SK-N-SH (cell line): Measurements from ENCODE around the gene LAMTOR4. TPM values are rescaled to one million over a fixed set of nuclear protein-coding genes. Genes with fewer than 3 reads are reported as not detected.
"Not testable (repeated sequence)": the region's sequence is repeated elsewhere in the genome, so short reads cannot be mapped to it uniquely, and the experiment has no call there.

Experiments used
- CTCF ChIA-PET: fragments of 300-600, 350-600 bp; formaldehyde crosslinking; extraction: SDS; loops from one replicate; lab custom pipeline; 2021; lab: Yijun Ruan, JAX
- POLR2A ChIA-PET: fragments of 350-600 bp; sonication (Branson Sonifier 250); formaldehyde crosslinking; extraction: SDS; loops from one replicate; lab custom pipeline; 2020; ENCODE audit warnings: antibody characterized with exemption, inconsistent platforms; lab: Yijun Ruan, JAX
- DNase-seq: peaks from one replicate; pipeline ENCODE4 v3.0.0; 2012
- H2AFZ ChIP-seq: fragments of 200-600 bp; sonication (generic); 2 replicates; pipeline ENCODE4 v1.8.1; 2016; ENCODE audit warnings: antibody characterized with exemption, mild to moderate bottlenecking, low read depth
- H3F3A ChIP-seq: fragments of 200-600 bp; sonication (generic); replicated peaks from 2 replicates; pipeline ENCODE3; 2016; ENCODE audit warnings: antibody characterized with exemption, mild to moderate bottlenecking; ENCODE audit not compliant: insufficient read depth
- H3K27ac ChIP-seq, 2 experiments: fragments of 200-500 bp in 1 of 2; fragments of 200-600 bp in 1 of 2; sonication (Bioruptor generic) in 1 of 2; sonication (generic), shearing (Covaris generic) in 1 of 2; 2 replicates each; pipeline versions ENCODE4 v1.5.1 to v1.6.1; 2014 to 2016; ENCODE audit warnings: low read depth in 2 of 2, inconsistent platforms in 1 of 2, low read length in 1 of 2, mild to moderate bottlenecking in 1 of 2, mixed read lengths in 1 of 2
- H3K27me3 ChIP-seq: fragments of 200-600 bp; sonication (generic), shearing (Covaris generic); 2 replicates; pipeline ENCODE4 v1.6.1; 2016; ENCODE audit warnings: mixed run types; ENCODE audit not compliant: insufficient read depth
- H3K36me3 ChIP-seq, 2 experiments: fragments of 200-500 bp in 1 of 2; fragments of 200-600 bp in 1 of 2; sonication (Bioruptor generic) in 1 of 2; sonication (generic) in 1 of 2; replicated peaks in 1 of 2; 2 replicates each; pipeline versions ENCODE3 to v1.5.1; 2014 to 2016; ENCODE audit warnings: low read length in 1 of 2, mild to moderate bottlenecking in 1 of 2; ENCODE audit not compliant: insufficient read depth in 2 of 2, control insufficient read depth in 1 of 2
- H3K4me1 ChIP-seq, 2 experiments: fragments of 200-500 bp in 1 of 2; fragments of 200-600 bp in 1 of 2; sonication (Bioruptor generic) in 1 of 2; sonication (generic), shearing (Covaris generic) in 1 of 2; 2 replicates each; pipeline versions ENCODE4 v1.5.1 to v1.6.1; 2014 to 2016; ENCODE audit warnings: low read depth in 1 of 2, low read length in 1 of 2, mixed run types in 1 of 2; ENCODE audit not compliant: insufficient read depth in 2 of 2, control insufficient read depth in 1 of 2
- H3K4me2 ChIP-seq: fragments of 200-600 bp; sonication (generic), shearing (Covaris generic); 2 replicates; pipeline ENCODE4 v1.6.1; 2017; ENCODE audit warnings: mixed run types
- H3K4me3 ChIP-seq, 2 experiments: fragments of 200-500 bp in 1 of 2; fragments of 200-600 bp in 1 of 2; sonication (Bioruptor generic) in 1 of 2; sonication (generic), shearing (Covaris generic) in 1 of 2; 2 replicates each; pipeline versions ENCODE4 v1.5.1 to v1.8.1; 2014 to 2016; ENCODE audit warnings: low read depth in 2 of 2, inconsistent platforms in 1 of 2, low read length in 1 of 2, mild to moderate bottlenecking in 1 of 2, mixed read lengths in 1 of 2, moderate library complexity in 1 of 2
- H3K79me2 ChIP-seq: fragments of 200-600 bp; sonication (generic); 2 replicates; pipeline ENCODE4 v1.8.1; 2017; ENCODE audit warnings: mild to moderate bottlenecking; ENCODE audit not compliant: insufficient read depth
- H3K9ac ChIP-seq: fragments of 200-600 bp; sonication (generic); 2 replicates; pipeline ENCODE4 v1.6.1; 2017; ENCODE audit warnings: mixed run types
- H3K9me2 ChIP-seq: fragments of 200-600 bp; sonication (generic); 2 replicates; pipeline ENCODE4 v1.6.1; 2017; ENCODE audit warnings: mixed run types
- H3K9me3 ChIP-seq: fragments of 200-600 bp; sonication (generic); 2 replicates; pipeline ENCODE4 v1.6.1; 2017; ENCODE audit warnings: mixed run types, mild to moderate bottlenecking, moderate library complexity
- H4K20me1 ChIP-seq: fragments of 200-600 bp; sonication (generic); 2 replicates; pipeline ENCODE4 v1.6.1; 2017; ENCODE audit warnings: mild to moderate bottlenecking, mixed run types; ENCODE audit not compliant: insufficient read depth
- CHD2 ChIP-seq: fragments of 150-350 bp; IDR thresholded peaks from 2 replicates; pipeline ENCODE4 v1.6.1; 2018; ENCODE audit warnings: low read length; ENCODE audit not compliant: partially characterized antibody
- ELF1 ChIP-seq: IDR thresholded peaks from 2 replicates; pipeline ENCODE4 v1.4.0; 2012
- EP300 ChIP-seq, 2 experiments: IDR thresholded peaks; 2 replicates each; pipeline versions ENCODE4 v1.4.0 to v1.6.1; 2012; ENCODE audit warnings: borderline replicate concordance in 1 of 2, low read depth in 1 of 2, low read length in 1 of 2
- EZH2phosphoT487 ChIP-seq: fragments of 200-600 bp; sonication (generic); IDR thresholded peaks from 2 replicates; pipeline ENCODE4 v1.6.1; 2017; ENCODE audit warnings: low read depth, mixed run types, mild to moderate bottlenecking, antibody characterized with exemption, moderate library complexity, borderline replicate concordance
- FOSL2 ChIP-seq: IDR thresholded peaks from 2 replicates; pipeline ENCODE4 v1.4.0; 2012; ENCODE audit warnings: low read depth, mild to moderate bottlenecking, moderate library complexity, borderline replicate concordance
- FOXJ3 ChIP-seq: sonication (generic); formaldehyde crosslinking; IDR thresholded peaks from 2 replicates; pipeline ENCODE4 v1.5.1; 2020; ENCODE audit warnings: mild to moderate bottlenecking, missing genetic modification reagents
- FOXM1 ChIP-seq: IDR thresholded peaks from 2 replicates; pipeline ENCODE4 v1.4.0; 2012; ENCODE audit warnings: low read depth, mild to moderate bottlenecking
- GABPA ChIP-seq: IDR thresholded peaks from 2 replicates; pipeline ENCODE4 v1.4.0; 2012; ENCODE audit warnings: low read depth, mild to moderate bottlenecking
- GATA2 ChIP-seq: sonication (generic); formaldehyde crosslinking; IDR thresholded peaks from 2 replicates; pipeline ENCODE4 v1.5.0; 2020; ENCODE audit warnings: mild to moderate bottlenecking, missing genetic modification reagents
- MEF2A ChIP-seq: IDR thresholded peaks from 2 replicates; pipeline ENCODE4 v1.4.0; 2012; ENCODE audit warnings: low read depth, borderline replicate concordance
- NRF1 ChIP-seq: IDR thresholded peaks from 2 replicates; pipeline ENCODE4 v1.6.1; 2012; ENCODE audit warnings: low read depth, mild to moderate bottlenecking, low read length
- RAD21 ChIP-seq: IDR thresholded peaks from 2 replicates; pipeline ENCODE4 v1.6.1; 2012; ENCODE audit warnings: mild to moderate bottlenecking, low read length
- RCOR1 ChIP-seq: fragments of 150-350 bp; IDR thresholded peaks from 2 replicates; pipeline ENCODE4 v1.6.1; 2017; ENCODE audit warnings: antibody characterized with exemption, low read length
- RFX5 ChIP-seq: IDR thresholded peaks from 2 replicates; pipeline ENCODE4 v1.6.1; 2012; ENCODE audit warnings: mild to moderate bottlenecking, improper control_type of control experiment, low read length
- RXRA ChIP-seq: IDR thresholded peaks from 2 replicates; pipeline ENCODE4 v1.4.0; 2012; ENCODE audit warnings: low read depth, mild to moderate bottlenecking, borderline replicate concordance
- SIN3A ChIP-seq: IDR thresholded peaks from 2 replicates; pipeline ENCODE4 v1.6.1; 2012; ENCODE audit warnings: low read depth, mild to moderate bottlenecking, low read length, moderate library complexity, borderline replicate concordance
- SMC3 ChIP-seq: IDR thresholded peaks from 2 replicates; pipeline ENCODE4 v1.6.1; 2012; ENCODE audit warnings: low read depth, low read length, improper control_type of control experiment
- TAF1 ChIP-seq: IDR thresholded peaks from 2 replicates; pipeline ENCODE4 v1.6.1; 2012; ENCODE audit warnings: low read depth, mild to moderate bottlenecking, low read length, moderate library complexity, borderline replicate concordance
- TCF12 ChIP-seq: IDR thresholded peaks from 2 replicates; pipeline ENCODE4 v1.4.0; 2012
- TEAD4 ChIP-seq: IDR thresholded peaks from 2 replicates; pipeline ENCODE4 v1.4.0; 2012; ENCODE audit warnings: mild to moderate bottlenecking, borderline replicate concordance; ENCODE audit not compliant: insufficient read depth
- WGBS: methylation state at CpG from one replicate; pipeline ENCODE4 v1.1.6; 2017; ENCODE audit warnings: low lambda C conversion rate; 5-methylcytosine and 5-hydroxymethylcytosine counted together
- polyA plus RNA-seq, 3 experiments: library from polyadenylated mRNA; depleted of rRNA; stranded (reverse); fragments of >200 nt; gene quantifications; 2 replicates each; pipeline ENCODE4 v1.2.3, GENCODE V29; 2012
- TF ChIP-seq, protein P1 (sequence below): IDR thresholded peaks from 2 replicates; pipeline ENCODE4 v1.4.0; 2012; ENCODE audit warnings: low read depth
- TF ChIP-seq, protein P2 (sequence below): IDR thresholded peaks from 2 replicates; pipeline ENCODE4 v1.4.0; 2012; ENCODE audit warnings: low read depth, borderline replicate concordance

LAMTOR4 gene
- polyA plus RNA-seq, 1 of the 3 experiments (the other 2 are of a cell fraction), result 630 TPM

DNA sequence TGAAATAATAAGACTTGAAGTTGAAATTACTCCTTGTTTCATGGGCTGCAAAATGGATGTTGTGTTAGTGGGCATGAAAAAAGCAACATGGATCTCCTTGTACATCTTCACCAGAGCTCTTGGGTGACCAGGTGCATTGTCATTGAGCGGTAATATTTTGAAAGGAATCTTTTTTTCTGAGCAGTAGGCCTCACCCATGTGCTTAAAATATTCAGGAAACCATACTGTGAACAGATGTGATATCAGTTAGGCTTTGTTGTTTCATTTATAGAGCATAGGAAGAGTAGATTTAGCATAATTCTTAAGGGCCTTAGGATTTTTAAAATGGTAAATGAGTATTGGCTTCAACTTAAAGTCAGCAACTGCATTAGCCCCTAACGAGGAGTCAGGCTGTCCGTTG, 44.3 kb downstream of the LAMTOR4 start:
- no peak overlapping the region for H3K9ac ChIP-seq
- CTCF ChIA-PET, result interaction anchor here (4.7 kb wide), 1 partner anchor 61 kb away, joined by 18 read pairs; no protein-coding TSS in a partner anchor
- TF ChIP-seq GATA2 (no peak), GABPA (no peak), ELF1 (no peak)
- no peaks in the 10 kb centered on the region for H4K20me1 ChIP-seq
- no peak overlapping the region for H2AFZ ChIP-seq
- 74% methylated on average over 3 of the region's 3 CpGs for WGBS
- no peaks in the 10 kb centered on the region for H3K79me2 ChIP-seq
- H3K27me3 ChIP-seq, result no peaks in the 10 kb centered on the region
- peaks cover 4% of the 10 kb centered on the region for H3F3A ChIP-seq
- H3K9me2 ChIP-seq, result no peaks in the 10 kb centered on the region
- no peak overlapping the region for H3K4me2 ChIP-seq
- no peak for DNase-seq
- peaks cover 0 to 6% of the 10 kb centered on the region in 2 experiments; a peak in 1 of 4 replicates for H3K4me1 ChIP-seq
- H3K36me3 ChIP-seq, result no peaks in the 10 kb centered on the region
- H3K27ac ChIP-seq, result no peak overlapping the region
- H3K4me3 ChIP-seq, result no peak overlapping the region
- POLR2A ChIA-PET, result no interaction called here
- H3K9me3 ChIP-seq, result no peaks in the 10 kb centered on the region

DNA sequence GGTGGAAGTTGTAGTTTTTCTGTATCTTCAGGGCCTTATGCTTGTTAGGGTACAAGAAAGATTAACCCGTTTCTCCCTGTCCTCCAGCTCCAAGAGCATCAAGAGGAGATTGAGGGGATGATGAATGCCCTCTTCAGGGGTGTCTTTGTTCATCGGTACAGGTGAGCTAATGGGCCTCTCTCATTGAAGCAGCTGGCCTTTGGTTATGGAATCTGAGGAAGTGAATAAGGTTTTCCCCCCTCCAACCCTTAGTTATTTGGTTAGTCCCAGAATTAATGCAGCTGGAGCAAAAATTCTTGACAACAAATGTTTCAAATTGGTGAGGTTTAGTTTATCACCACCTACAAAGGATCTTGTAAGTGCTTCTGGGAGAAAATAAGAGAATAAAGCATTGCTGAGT, 46.5 kb downstream of the LAMTOR4 start:
- Histone ChIP-seq H2AFZ (no peak overlapping the region), H3K79me2 (no peaks in the 10 kb centered on the region), H3K4me3 (no peak overlapping the region), H3K9me2 (no peaks in the 10 kb centered on the region), H3K27me3 (no peaks in the 10 kb centered on the region; the same call in 1 of the 2 replicates), H3K27ac (no peak overlapping the region), H3K9ac (no peak overlapping the region), H3K9me3 (no peaks in the 10 kb centered on the region), H3F3A (peaks cover 4% of the 10 kb centered on the region), H3K36me3 (no peaks in the 10 kb centered on the region), H4K20me1 (no peaks in the 10 kb centered on the region), H3K4me1 (peaks cover 0 to under 1% of the 10 kb centered on the region in 2 experiments; a peak in 1 of 4 replicates), H3K4me2 (no peak overlapping the region)
- DNase-seq, result no peak
- TF ChIP-seq FOXM1 (no peak), RFX5 (no peak), EZH2phosphoT487 (no peak), RXRA (no peak), NRF1 (no peak), SMC3 (no peak), CHD2 (no peak), FOSL2 (no peak), TEAD4 (no peak), EP300 (IDR thresholded peaks at IDR 0.05; ENCODE audit: borderline replicate concordance in 1 of 2, low read depth in 1 of 2, low read length in 1 of 2) (no peak), RAD21 (no peak), MEF2A (no peak), RCOR1 (no peak), FOXJ3 (CRISPR knock-in tag) (no peak), TAF1 (no peak), SIN3A (no peak), TCF12 (no peak)
- TF ChIP-seq, protein P1, sequence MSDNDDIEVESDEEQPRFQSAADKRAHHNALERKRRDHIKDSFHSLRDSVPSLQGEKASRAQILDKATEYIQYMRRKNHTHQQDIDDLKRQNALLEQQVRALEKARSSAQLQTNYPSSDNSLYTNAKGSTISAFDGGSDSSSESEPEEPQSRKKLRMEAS, result no peak
- TF ChIP-seq, protein P2, sequence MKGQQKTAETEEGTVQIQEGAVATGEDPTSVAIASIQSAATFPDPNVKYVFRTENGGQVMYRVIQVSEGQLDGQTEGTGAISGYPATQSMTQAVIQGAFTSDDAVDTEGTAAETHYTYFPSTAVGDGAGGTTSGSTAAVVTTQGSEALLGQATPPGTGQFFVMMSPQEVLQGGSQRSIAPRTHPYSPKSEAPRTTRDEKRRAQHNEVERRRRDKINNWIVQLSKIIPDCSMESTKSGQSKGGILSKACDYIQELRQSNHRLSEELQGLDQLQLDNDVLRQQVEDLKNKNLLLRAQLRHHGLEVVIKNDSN, result no peak
- ChIA-PET CTCF (interaction anchor here (1.4 to 4.7 kb wide), 2 partner anchors 63 to 216 kb away, joined by 3 to 18 read pairs; no protein-coding TSS in a partner anchor), POLR2A (interaction anchor here (0.6 kb wide), 1 partner anchor 39 kb away, joined by 3 read pairs; no protein-coding TSS in a partner anchor)
- WGBS, result 65% methylated on average over 2 of the region's 2 CpGs

DNA sequence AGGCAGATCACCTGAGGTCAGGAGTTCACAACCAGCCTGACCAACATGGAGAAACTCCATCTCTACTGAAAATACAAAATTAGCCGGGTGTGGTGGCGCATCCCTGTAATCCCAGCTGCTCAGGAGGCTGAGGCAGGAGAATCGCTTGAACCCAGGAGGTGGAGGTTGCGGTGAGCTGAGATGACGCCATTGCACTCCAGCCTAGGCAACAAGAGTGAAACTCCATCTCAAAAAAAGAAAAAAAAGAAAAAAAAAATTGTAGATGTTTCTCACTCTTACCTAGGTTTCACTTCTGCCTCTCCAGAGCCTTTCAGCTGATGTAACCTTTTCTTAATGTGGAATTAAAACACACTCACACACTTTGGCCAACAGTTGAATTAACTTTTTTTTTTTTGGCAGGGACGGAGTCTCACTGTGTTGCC, 47.2 kb downstream of the LAMTOR4 start:
- not testable (repeated sequence) for H3K27me3 ChIP-seq, DNase-seq, H3K79me2 ChIP-seq, H3K4me3 ChIP-seq, H3K9me2 ChIP-seq, H3F3A ChIP-seq, H4K20me1 ChIP-seq, H3K27ac ChIP-seq, H3K36me3 ChIP-seq, H3K9me3 ChIP-seq, H3K9ac ChIP-seq, H3K4me1 ChIP-seq, H3K4me2 ChIP-seq, H2AFZ ChIP-seq
- POLR2A ChIA-PET, result interaction anchor here (0.6 kb wide), 1 partner anchor 39 kb away, joined by 3 read pairs; no protein-coding TSS in a partner anchor
- 87% methylated on average over 6 of the region's 6 CpGs for WGBS
- CTCF ChIA-PET, result interaction anchor here (1.4 to 4.7 kb wide), 2 partner anchors 63 to 217 kb away, joined by 3 to 18 read pairs; no protein-coding TSS in a partner anchor
